ENCODE measurements around the gene KPNB1. TPM values are rescaled to one million over a fixed set of nuclear protein-coding genes. Genes with fewer than 3 reads are reported as not detected.

Gene KPNB1
- polyA plus RNA-seq, 3 donors = 5.8 to 83.3 (median 13.2) TPM

DNA sequence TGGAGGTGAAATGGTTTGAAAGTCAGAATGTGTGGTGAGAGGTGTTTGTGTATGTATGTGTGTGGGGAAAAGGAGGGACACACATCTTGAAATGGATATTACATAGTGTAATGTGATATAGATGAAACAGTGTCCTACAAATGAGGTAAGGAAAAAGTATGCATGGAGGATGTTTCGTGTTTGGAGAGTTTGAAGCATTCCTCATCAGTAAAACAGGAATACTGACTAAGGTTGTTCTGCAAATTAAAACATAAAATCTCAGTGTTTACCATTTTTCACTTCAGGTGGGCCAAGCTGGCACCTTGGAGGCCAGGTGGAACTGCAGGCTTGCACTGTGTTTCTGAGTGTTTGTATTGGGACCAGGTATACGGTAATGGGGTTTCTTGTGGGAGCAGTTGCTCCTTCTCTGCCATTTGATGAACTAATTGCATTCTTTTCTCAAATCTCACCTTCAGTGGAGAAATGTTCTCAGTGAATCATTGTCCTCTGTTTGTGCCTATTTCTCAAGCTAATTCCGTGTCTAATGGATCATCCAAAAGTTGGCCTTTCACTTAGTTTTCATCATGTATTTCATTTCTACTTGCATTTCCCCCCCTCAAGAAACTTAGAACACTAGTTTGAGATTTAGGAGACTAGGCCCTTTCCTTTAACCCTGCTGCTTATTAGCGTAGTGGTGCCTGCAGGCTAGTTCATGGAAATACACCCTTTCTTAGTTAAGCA lies 36.0 kb downstream of the KPNB1 start:
- H3K27me3 ChIP-seq (ENCODE audit: control insufficient read depth in 2 of 2, insufficient read depth in 2 of 2, low read length in 2 of 2) = no peaks in the 10 kb centered on the region
- no peak overlapping the region for H2AFZ ChIP-seq (ENCODE audit: insufficient read depth, low read depth, low read length, poor library complexity, severe bottlenecking)
- TF ChIP-seq CTCF (IDR thresholded peaks at IDR 0.05) = no peak
- Mint-ChIP-seq H3K36me3 (peaks cover 47 to 62% of the 10 kb centered on the region in 2 donors), H3K9me3 (peaks cover 0 to 6% (median 0%) of the 10 kb centered on the region in 7 donors), H3K27me3 (ENCODE audit: low read depth in 3 of 3) (peaks cover 0 to 4% (median 1%) of the 10 kb centered on the region in 3 donors), H3K4me1 (peaks cover 22% of the 10 kb centered on the region), H3K4me3 (no peak overlapping the region), H3K27ac (peak overlapping the region in 1 of 7 donors; percentile 57)
- no peak overlapping the region for H3K4me2 ChIP-seq (replicated peaks; ENCODE audit: extremely low read depth, low read length, poor library complexity, severe bottlenecking)
- intact Hi-C loops (cut with micrococcal nuclease) = no loop called here
- WGBS (ENCODE audit: insufficient coverage) = 80% methylated on average over 1 of the region's 4 CpGs
- peaks cover 38 to 69% of the 10 kb centered on the region in 2 donors for H3K36me3 ChIP-seq (replicated peaks in 1 of 2; ENCODE audit: control insufficient read depth in 1 of 2, insufficient read depth in 2 of 2, low read length in 2 of 2)
- H3K4me1 ChIP-seq (ENCODE audit: control insufficient read depth in 1 of 2, insufficient read depth in 2 of 2, low read length in 2 of 2) = peaks cover 9 to 20% of the 10 kb centered on the region in 2 donors
- no peaks in the 10 kb centered on the region for H3K9me3 ChIP-seq (replicated peaks in 1 of 2; ENCODE audit: control insufficient read depth in 1 of 2, insufficient read depth in 1 of 2, low read length in 2 of 2)
- H4K20me1 ChIP-seq (ENCODE audit: insufficient read depth, low read length) = peaks cover 56% of the 10 kb centered on the region
- no peak overlapping the region for H3K4me3 ChIP-seq (replicated peaks in 1 of 3; ENCODE audit: low read depth in 2 of 3, low read length in 3 of 3)
- H3K9ac ChIP-seq (ENCODE audit: insufficient read depth, low read length, poor library complexity, severe bottlenecking) = no peak overlapping the region
- no peaks in the 10 kb centered on the region for H3K79me2 ChIP-seq (ENCODE audit: insufficient read depth, low read length)
- H3K27ac ChIP-seq (ENCODE audit: low read depth in 1 of 2, low read length in 2 of 2) = no peak overlapping the region
- no peak for DNase-seq

DNA sequence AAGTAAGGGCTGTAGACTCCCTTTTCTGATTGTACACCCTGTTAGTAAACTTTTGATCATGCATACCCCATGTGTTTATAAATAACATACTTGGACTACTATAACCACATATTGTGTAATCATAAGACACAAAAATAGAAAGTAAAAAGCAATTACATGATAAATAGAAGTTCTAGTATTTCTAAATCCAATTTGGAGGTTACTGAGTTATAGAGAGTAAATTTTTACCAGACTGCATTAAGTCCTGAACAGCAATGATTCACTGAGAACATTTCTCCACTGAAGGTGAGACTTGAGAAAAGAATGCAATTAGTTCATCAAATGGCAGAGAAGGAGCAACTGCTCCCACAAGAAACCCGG lies 36.5 kb downstream of the KPNB1 start:
- WGBS (ENCODE audit: insufficient coverage) = no CpG with 5 or more reads among the region's 1 CpG
- DNase-seq = no peak
- H3K4me3 Mint-ChIP-seq = no peak overlapping the region
- peaks cover 42 to 56% of the 10 kb centered on the region in 2 donors for H3K36me3 Mint-ChIP-seq
- no peak overlapping the region for H3K27ac ChIP-seq (ENCODE audit: low read depth in 1 of 2, low read length in 2 of 2)
- H3K27ac Mint-ChIP-seq = peak overlapping the region in 1 of 7 donors; percentile 22
- H3K9ac ChIP-seq (ENCODE audit: insufficient read depth, low read length, poor library complexity, severe bottlenecking) = no peak overlapping the region
- no peak overlapping the region for H3K4me3 ChIP-seq (replicated peaks in 1 of 3; ENCODE audit: low read depth in 2 of 3, low read length in 3 of 3)
- H3K9me3 Mint-ChIP-seq = peaks cover 0 to 6% (median 0%) of the 10 kb centered on the region in 7 donors
- intact Hi-C loops (cut with micrococcal nuclease) = no loop called here
- H3K4me1 Mint-ChIP-seq = peaks cover 22% of the 10 kb centered on the region
- no peaks in the 10 kb centered on the region for H3K9me3 ChIP-seq (replicated peaks in 1 of 2; ENCODE audit: control insufficient read depth in 1 of 2, insufficient read depth in 1 of 2, low read length in 2 of 2)
- peaks cover 50% of the 10 kb centered on the region for H4K20me1 ChIP-seq (ENCODE audit: insufficient read depth, low read length)
- TF ChIP-seq CTCF (IDR thresholded peaks at IDR 0.05) = no peak
- peaks cover 9 to 20% of the 10 kb centered on the region in 2 donors for H3K4me1 ChIP-seq (ENCODE audit: control insufficient read depth in 1 of 2, insufficient read depth in 2 of 2, low read length in 2 of 2)
- peaks cover 0 to 5% (median 3%) of the 10 kb centered on the region in 3 donors for H3K27me3 Mint-ChIP-seq (ENCODE audit: low read depth in 3 of 3)
- no peak overlapping the region for H2AFZ ChIP-seq (ENCODE audit: insufficient read depth, low read depth, low read length, poor library complexity, severe bottlenecking)
- no peak overlapping the region for H3K4me2 ChIP-seq (replicated peaks; ENCODE audit: extremely low read depth, low read length, poor library complexity, severe bottlenecking)
- H3K36me3 ChIP-seq (replicated peaks in 1 of 2; ENCODE audit: control insufficient read depth in 1 of 2, insufficient read depth in 2 of 2, low read length in 2 of 2) = peaks cover 34 to 64% of the 10 kb centered on the region in 2 donors
- no peaks in the 10 kb centered on the region for H3K79me2 ChIP-seq (ENCODE audit: insufficient read depth, low read length)
- H3K27me3 ChIP-seq (ENCODE audit: control insufficient read depth in 2 of 2, insufficient read depth in 2 of 2, low read length in 2 of 2) = no peaks in the 10 kb centered on the region

All from CD14-positive monocyte (primary cell).